ENCODE data around the gene OR3A3.

The OR3A3 gene

DNA sequence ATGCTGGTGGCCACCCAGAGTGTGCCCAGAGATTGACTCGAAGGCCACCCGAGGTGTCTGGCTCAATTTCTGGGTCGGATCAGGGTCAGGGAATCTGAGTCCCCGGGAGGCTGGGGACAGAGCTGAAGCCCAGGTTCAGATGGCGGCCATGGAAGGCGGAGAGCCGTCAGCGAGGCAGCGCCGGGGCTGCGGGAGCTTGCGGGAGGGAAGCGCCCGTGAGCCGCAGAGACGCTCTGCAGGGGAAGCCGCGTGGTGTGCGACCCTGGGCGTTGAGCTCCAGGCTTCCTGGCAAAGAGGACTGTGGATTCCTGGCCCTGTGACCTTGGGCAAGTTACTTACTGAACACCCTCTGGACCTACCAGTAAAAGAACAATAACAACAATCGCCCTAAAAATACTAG is 61.0 kb downstream of the OR3A3 start:
- DNase-seq (ENCODE audit: low read depth), result no peak

Measured in stimulated activated CD8-positive, alpha-beta memory T cell treated with anti-CD3 and anti-CD28 coated beads, Interleukin-12 subunit alpha, Interleukin-12 subunit beta, amount 100 ng/mL, for 4 hours (primary cell).